GM12872 (cell line): ENCODE measurements around the gene SORCS3.

Experiments
- CTCF ChIP-seq: IDR thresholded peaks from 3 replicates; pipeline ENCODE4 v1.5.1; 2011; ENCODE audit warnings: low read depth, mild to moderate bottlenecking, low read length, moderate library complexity; ENCODE audit not compliant: insufficient read depth

SORCS3 gene

GRCh38 chr10:104779701-104780100, 138.6 kb downstream of the SORCS3 start:
- TF ChIP-seq CTCF, result no peak

- TF ChIP-seq CTCF, result no peak
These were observed 139.1 kb downstream of the SORCS3 start for GRCh38 chr10:104780165-104780564.

- no peak for TF ChIP-seq CTCF
These were observed 140.0 kb downstream of the SORCS3 start for GRCh38 chr10:104780946-104781595.

GRCh38 chr10:104784452-104784851, 143.4 kb downstream of the SORCS3 start:
- no peak for TF ChIP-seq CTCF

GRCh38 chr10:104791471-104791870, 150.4 kb downstream of the SORCS3 start:
- no peak for TF ChIP-seq CTCF

- no peak for TF ChIP-seq CTCF
These were observed 154.3 kb downstream of the SORCS3 start for GRCh38 chr10:104795411-104795810.

- no peak for TF ChIP-seq CTCF
These were observed 155.7 kb downstream of the SORCS3 start for GRCh38 chr10:104796823-104797222.
